Endodermal cell (in vitro differentiated cells): Measurements from ENCODE around the gene LEFTY2. TPM values are rescaled to one million over a fixed set of nuclear protein-coding genes. Genes with fewer than 3 reads are reported as not detected.
"Not testable (repeated sequence)": the region's sequence is repeated elsewhere in the genome, so short reads cannot be mapped to it uniquely, and the experiment has no call there.

Source experiments
- DNase-seq: peaks from one replicate; pipeline ENCODE4 v3.0.0-alpha.2; 2017
- H3K27ac ChIP-seq: 2 replicates; pipeline ENCODE4 v1.5.1; 2013; ENCODE audit warnings: mild to moderate bottlenecking, low read depth, low read length, moderate library complexity
- H3K27me3 ChIP-seq: 2 replicates; pipeline ENCODE4 v1.6.1; 2013; ENCODE audit warnings: mild to moderate bottlenecking, low read length, moderate library complexity; ENCODE audit not compliant: insufficient read depth, control insufficient read depth, poor library complexity, severe bottlenecking
- H3K36me3 ChIP-seq: 2 replicates; pipeline ENCODE4 v1.7.0; 2013; ENCODE audit warnings: mild to moderate bottlenecking, low read length, moderate library complexity; ENCODE audit not compliant: control insufficient read depth, insufficient read depth
- H3K4me1 ChIP-seq: one replicate; pipeline ENCODE4 v1.7.0; 2013; ENCODE audit warnings: low read length; ENCODE audit not compliant: control insufficient read depth, insufficient read depth
- H3K4me3 ChIP-seq: 2 replicates; pipeline ENCODE4 v1.5.1; 2013; ENCODE audit warnings: mild to moderate bottlenecking, low read length, moderate library complexity
- H3K9ac ChIP-seq: 2 replicates; pipeline ENCODE4 v1.6.1; 2013; ENCODE audit warnings: mild to moderate bottlenecking, low read length, moderate library complexity; ENCODE audit not compliant: poor library complexity, severe bottlenecking; ENCODE audit errors: extremely low read depth
- H3K9me3 ChIP-seq: 2 replicates; pipeline ENCODE4 v1.6.1; 2013; ENCODE audit warnings: mild to moderate bottlenecking, low read length, moderate library complexity; ENCODE audit not compliant: control insufficient read depth
- H3K27ac Mint-ChIP-seq: 2 replicates; pipeline ENCODE4 v1.8.0; 2020; ENCODE audit warnings: mixed read lengths
- H3K27me3 Mint-ChIP-seq: 2 replicates; pipeline ENCODE4 v1.8.0; 2021; ENCODE audit warnings: mild to moderate bottlenecking, mixed read lengths; ENCODE audit not compliant: insufficient read depth
- H3K36me3 Mint-ChIP-seq: 2 replicates; pipeline ENCODE4 v1.8.0; 2020; ENCODE audit warnings: low read depth, mixed read lengths
- H3K4me1 Mint-ChIP-seq: 2 replicates; pipeline ENCODE4 v1.8.0; 2020; ENCODE audit warnings: mixed read lengths
- H3K4me3 Mint-ChIP-seq: 2 replicates; pipeline ENCODE4 v1.8.0; 2020; ENCODE audit warnings: mild to moderate bottlenecking, moderate library complexity, mixed read lengths
- H3K9me3 Mint-ChIP-seq: 2 replicates; pipeline ENCODE4 v1.8.0; 2020; ENCODE audit warnings: mild to moderate bottlenecking, mixed read lengths
- CTCF ChIP-seq: fragments of 200-600 bp; sonication (generic); conservative IDR thresholded peaks from 2 replicates; pipeline ENCODE4 v1.5.0; 2021; ENCODE audit warnings: antibody characterized with exemption, mild to moderate bottlenecking
- WGBS, 2 experiments: methylation state at CpG; one replicate each; pipeline versions ENCODE4 v1.1.5 to v1.1.7; 2013; ENCODE audit warnings: missing lambda C conversion rate in 2 of 2, mixed read lengths in 1 of 2; ENCODE audit not compliant: insufficient coverage in 1 of 2, insufficient read length in 1 of 2; 5-methylcytosine and 5-hydroxymethylcytosine counted together
- total RNA-seq, 2 donors: library from RNA; stranded (reverse); fragmentation: NEBNext Ultra II Directional in 1 of 2; extraction: Animal tissue kit (Norgen Biotek cat#: 25700) in 1 of 2; gene quantifications; 2 replicates in 1 of 2; 3 replicates in 1 of 2; pipeline ENCODE4 v1.2.1, GENCODE V29; 2021

The LEFTY2 gene
- total RNA-seq, 2 donors from 2014 or later, result 272 to 938 TPM

GRCh38 chr1:225930566-225930965 is 10.5 kb downstream of the LEFTY2 start:
- 86 to 100% methylated on average over 2 of the region's 2 CpGs for WGBS, 2 experiments
- H3K4me3 ChIP-seq, result no peak overlapping the region
- TF ChIP-seq CTCF, result no peak

GRCh38 chr1:225929462-225929861 is 11.6 kb downstream of the LEFTY2 start:
- not testable (repeated sequence) for H3K27me3 ChIP-seq, H3K9me3 Mint-ChIP-seq, H3K4me3 Mint-ChIP-seq, DNase-seq, H3K36me3 ChIP-seq, H3K27ac ChIP-seq, H3K4me3 ChIP-seq, H3K27ac Mint-ChIP-seq, H3K27me3 Mint-ChIP-seq, H3K9me3 ChIP-seq, H3K9ac ChIP-seq, H3K36me3 Mint-ChIP-seq, H3K4me1 ChIP-seq
- 100% methylated on average over 2 of the region's 3 CpGs; no CpG with 5 or more reads in 1 of the 2 experiments for WGBS, 2 experiments
- peaks cover 21% of the 10 kb centered on the region for H3K4me1 Mint-ChIP-seq

More at GRCh38 chr1:225930566-225930965, 10.5 kb downstream of the LEFTY2 start:
- H3K27ac ChIP-seq, result no peak overlapping the region
- no peak overlapping the region for H3K9ac ChIP-seq
- no peaks in the 10 kb centered on the region for H3K4me1 ChIP-seq
- H3K36me3 ChIP-seq, result no peaks in the 10 kb centered on the region
- Mint-ChIP-seq H3K36me3 (no peaks in the 10 kb centered on the region), H3K27ac (no peak overlapping the region), H3K4me3 (no peak overlapping the region), H3K4me1 (peaks cover 21% of the 10 kb centered on the region), H3K27me3 (no peaks in the 10 kb centered on the region), H3K9me3 (no peaks in the 10 kb centered on the region)
- no peak for DNase-seq
- no peaks in the 10 kb centered on the region for H3K27me3 ChIP-seq
- H3K9me3 ChIP-seq, result no peaks in the 10 kb centered on the region

- Histone ChIP-seq H3K4me3 (no peak overlapping the region), H3K27ac (no peak overlapping the region), H3K36me3 (no peaks in the 10 kb centered on the region), H3K4me1 (no peaks in the 10 kb centered on the region), H3K9ac (no peak overlapping the region), H3K9me3 (no peaks in the 10 kb centered on the region), H3K27me3 (no peaks in the 10 kb centered on the region)
- Mint-ChIP-seq H3K4me3 (no peak overlapping the region), H3K27ac (no peak overlapping the region), H3K27me3 (no peaks in the 10 kb centered on the region), H3K9me3 (no peaks in the 10 kb centered on the region), H3K4me1 (peaks cover 21% of the 10 kb centered on the region), H3K36me3 (no peaks in the 10 kb centered on the region)
- whole genome bisulfite sequencing, 2 experiments, result 93 to 97% methylated on average over 12 to 14 of the region's 14 CpGs
- DNase-seq, result peak; percentile 49
- no peak for TF ChIP-seq CTCF
Observed at GRCh38 chr1:225928186-225929175, 12.5 kb downstream of the LEFTY2 start.
